Fibroblast of peridontal ligament (primary cell): ENCODE measurements around the gene GJD4.

Experiments used
- DNase-seq: peaks from one replicate; pipeline ENCODE4 v3.0.0-alpha.2; 2010; ENCODE audit errors: extremely low read depth

The GJD4 gene

DNA sequence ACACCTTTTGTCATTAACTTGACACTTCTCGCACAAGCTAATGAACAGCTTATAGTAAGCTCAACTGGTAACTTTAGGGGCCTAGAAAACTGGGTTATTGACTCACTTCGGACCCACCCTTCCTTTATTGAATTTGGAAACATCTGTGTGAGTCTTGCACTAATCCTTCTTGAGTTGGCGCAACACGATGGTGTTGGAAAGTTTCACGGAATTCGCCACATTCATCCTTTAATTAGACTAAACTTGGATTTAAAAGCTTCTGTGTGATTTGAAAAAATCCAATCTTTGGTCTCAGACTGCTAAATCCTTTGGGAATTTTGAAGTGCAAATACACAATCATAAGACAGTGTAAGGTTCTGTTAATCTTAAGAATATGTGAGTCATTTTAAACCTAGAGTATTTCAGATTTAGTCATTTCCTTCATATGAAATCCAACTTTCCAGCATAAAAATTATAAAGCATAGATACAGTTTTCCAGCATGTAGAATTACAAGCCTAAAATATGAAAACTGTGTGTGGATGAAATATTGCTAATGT lies 21.9 kb downstream of the GJD4 start:
- DNase-seq = peak; percentile 58

DNA sequence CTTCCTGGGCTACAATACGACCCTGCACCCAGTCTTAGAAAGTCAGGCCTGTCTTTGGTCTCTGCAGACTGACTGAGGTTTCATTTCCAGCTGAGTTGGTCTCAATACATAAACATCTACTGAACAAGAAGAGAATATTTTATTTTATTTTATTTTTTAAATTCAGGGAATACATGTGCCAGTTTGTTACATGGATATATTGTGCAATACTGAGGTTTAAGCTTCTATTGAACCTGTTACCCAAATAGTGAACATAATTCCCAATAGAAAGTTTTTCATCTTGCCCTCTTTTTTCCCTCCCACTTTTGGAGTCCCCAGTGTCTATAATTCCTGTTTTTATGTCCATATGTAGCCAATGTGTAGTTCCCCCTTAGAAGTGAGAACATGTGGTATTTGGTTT lies 26.3 kb downstream of the GJD4 start:
- no peak for DNase-seq

DNA sequence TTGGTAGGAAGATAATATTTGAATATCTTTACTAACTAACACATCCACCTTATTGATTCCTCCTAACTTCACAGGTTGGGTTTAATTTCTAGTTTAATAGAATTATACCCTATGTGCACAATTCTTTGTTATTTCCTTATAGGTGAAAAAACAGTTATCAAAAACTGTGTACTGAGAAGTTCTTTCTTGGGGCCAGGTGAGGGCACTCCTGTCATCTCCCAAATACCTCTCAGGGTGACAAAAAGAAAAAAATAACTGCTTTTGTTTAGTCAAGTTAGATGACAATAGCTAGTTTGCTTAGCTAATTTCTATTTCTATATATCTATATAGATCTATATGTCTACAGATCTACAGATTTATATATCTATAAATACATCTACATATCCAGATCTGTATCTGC lies 26.9 kb downstream of the GJD4 start:
- DNase-seq = no peak

DNA sequence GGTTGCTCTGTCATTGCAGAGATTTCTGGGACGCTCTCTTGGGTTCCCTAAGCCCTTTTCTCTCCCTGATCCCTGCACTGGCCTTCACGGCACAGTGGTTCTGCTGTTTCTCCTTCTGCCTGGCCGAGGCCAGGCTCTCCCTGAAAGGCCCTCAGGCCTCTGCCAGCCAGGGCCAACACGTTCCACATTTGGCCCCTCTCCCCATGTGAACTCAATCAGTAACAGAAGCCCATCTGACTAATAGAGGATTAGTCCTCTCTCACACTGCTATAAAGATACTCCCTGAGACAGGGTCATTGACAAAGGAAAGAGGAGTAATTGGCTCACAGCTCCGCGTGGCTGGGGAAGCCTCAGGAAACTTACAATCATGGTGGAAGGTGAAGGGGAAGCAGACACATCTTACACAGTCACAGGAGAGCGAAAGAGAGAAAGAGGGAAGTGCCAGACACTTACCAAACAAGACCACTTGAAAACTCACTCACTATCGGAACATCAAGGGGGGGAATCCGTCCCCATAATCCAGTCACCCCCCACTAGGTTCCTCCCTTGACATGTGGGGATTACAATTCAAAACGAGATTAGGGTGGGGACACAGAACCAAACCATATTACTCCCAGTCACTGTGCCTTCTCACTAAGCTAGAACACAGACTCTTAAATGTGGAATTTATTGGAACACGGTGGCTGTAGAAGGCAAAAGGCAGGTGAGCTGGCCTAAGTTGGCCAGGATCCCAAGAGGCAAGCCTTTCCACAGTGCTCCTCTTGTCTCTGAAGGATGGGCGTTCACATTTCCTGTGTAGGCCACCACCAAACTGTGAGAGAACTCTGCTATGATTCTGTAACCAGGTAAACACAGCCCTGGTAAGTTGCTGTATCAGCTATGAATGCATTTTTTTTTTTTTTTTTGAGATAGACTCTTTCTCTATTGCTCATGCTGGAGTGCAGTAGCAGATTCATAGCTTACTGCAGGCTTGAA lies 28.2 kb downstream of the GJD4 start:
- DNase-seq = no peak

DNA sequence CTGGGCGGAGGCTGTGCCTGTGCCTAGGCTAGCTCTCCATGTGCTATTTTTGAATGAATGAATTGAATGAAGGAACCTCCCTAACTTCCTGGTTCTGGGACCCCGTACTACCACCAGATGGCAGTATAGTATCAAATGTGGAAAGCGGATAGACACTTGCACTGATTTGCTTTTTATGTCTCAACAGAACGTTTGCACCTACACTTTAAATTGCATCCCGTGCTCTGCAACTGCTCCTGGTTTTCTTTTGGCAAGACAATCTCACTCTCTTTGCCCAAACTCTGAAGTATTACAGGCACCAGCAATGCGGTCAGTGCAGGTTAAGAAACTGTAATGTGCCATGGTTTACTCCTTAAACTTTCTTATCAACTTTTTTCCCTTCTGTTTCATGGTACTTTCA lies 30.4 kb downstream of the GJD4 start:
- DNase-seq = peak; percentile 82

DNA sequence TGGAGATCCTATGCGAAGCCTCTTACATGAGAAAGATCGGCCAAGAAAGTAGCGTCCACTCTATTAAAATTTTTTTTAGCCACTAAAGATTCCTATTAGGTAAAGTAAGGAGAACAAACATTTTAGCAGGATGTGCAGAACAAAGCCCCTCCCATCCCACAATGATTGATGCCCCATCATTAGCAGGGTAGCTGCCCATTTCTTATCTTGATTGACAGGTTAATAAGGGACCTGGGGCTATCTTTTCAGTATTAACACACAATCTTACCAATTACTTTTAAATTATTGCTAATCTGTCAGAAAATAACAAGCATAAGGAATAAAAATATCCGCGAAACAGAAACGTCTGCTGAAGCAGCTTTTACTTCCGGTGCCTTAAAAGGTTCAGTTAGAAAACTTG lies 31.8 kb downstream of the GJD4 start:
- no peak for DNase-seq

DNA sequence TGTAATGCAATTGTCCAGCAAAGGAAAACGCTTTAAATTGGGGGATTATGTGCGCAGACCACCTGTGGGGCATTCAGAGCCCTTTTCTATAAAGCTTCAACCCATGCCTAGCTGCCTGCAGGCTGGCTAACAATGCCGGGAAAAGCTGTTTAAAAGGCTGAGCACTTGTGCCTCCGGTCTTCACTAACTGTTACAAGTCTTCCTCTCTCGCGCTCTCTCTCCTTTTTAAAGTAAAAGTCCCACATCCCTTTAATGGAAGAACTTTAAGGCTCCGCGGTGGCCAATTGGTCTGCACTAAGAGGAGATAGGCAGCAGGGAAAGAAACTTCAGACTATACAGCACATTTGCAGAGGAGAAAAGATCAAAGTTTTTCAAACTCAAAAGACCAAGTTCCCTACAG lies 32.3 kb downstream of the GJD4 start:
- DNase-seq = no peak

DNA sequence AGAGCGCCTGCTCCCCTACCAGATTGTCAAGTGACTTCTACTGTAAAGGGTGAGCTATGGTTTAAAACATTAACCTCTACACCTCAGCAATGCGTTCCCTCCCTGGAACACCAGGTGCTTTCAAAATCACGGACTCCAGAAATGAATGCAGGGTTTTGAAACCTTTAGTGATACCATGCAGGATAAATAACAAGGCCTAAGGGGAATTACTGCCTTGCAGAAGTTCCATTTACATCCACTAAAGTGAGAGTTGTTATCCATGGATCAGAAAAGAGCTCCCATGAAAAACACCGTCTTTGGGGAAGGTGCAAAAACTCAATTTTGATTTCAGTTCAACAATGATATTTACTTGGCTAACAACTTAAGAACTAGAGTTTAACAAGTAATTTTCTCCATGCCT lies 33.0 kb downstream of the GJD4 start:
- no peak for DNase-seq

DNA sequence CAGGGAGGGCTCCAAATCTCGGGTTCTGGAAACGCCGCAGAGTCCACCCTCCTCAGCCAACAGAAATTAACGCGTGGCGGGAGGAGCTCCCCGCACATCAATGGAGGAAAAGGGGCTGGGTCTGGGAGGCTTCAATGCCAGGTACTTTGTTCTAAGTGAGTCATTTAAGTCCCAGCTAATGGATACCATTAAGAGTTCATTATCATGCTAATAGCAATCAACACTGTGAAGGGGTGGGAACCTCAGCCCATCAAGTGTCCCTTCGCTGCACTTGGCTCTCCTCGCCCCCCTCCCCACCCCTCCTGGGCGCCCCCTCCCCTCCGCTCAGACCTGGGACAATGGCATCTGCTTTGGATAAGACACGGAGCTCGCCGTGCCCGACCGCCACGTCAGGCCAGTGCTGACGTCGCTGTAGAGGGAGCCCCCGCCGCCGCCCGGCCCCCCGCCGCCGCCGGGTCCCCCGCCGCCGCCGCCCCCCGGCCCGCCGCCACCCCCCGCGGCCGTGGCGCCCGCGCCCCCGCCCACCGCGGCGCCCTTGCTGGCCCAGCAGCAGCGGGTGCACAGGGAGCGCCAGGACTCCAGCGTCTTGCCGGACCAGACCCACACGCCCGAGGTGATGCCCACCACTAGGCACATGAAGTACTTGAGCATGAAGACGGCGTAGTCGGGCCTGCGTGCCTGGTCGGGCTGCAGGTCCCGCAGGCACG lies 34.0 kb downstream of the GJD4 start:
- DNase-seq = no peak

DNA sequence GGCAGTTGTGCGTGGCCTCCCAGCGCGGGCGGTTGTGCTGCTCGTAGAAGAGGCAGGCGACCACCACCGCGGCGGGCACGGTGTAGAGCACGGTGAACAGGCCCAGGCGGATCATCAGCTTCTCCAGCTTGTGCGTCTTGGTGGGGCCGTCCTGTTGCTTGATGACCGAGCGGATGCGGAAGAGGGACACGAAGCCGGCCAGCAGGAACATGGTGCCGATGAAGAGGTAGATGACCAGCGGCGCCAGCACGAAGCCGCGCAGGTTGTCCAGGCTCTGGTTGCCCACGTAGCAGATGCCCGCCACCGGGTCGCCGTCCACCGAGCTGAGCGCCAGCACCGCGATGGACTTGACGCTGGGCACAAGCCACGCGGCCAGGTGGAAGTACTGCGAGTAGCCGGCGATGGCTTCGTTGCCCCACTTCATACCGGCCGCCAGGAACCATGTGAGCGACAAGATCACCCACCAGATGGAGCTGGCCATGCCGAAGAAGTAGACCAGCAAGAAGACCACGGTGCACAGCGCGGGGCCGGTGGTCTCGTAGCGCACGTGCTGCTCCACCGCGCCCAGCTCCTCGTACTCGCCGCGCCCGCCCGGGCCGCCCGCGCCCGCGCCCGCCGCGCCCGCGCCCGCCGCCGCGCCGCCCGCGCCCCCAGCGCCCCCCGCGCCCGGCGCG lies 34.7 kb downstream of the GJD4 start:
- DNase-seq = no peak

DNA sequence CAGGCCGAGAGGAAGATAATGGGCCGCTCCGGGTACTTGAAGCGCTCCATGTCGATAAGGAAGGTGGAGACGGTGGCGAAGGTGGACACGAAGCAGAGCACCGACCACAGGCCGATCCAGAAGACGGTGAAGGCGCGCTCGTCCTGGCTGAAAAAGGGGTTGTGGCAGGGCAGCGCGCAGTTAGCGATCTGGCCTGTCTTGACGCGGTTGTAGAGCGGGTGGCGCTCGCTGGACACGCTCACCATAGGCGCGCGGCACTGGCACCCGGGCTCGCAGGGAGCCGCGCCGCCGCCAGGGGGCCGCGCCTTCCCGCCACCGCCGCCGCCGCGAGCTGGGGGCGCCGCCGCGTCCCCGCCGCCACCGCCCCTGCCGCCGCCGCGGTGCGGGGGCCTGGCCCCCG lies 35.3 kb downstream of the GJD4 start:
- peak; percentile 62 for DNase-seq

DNA sequence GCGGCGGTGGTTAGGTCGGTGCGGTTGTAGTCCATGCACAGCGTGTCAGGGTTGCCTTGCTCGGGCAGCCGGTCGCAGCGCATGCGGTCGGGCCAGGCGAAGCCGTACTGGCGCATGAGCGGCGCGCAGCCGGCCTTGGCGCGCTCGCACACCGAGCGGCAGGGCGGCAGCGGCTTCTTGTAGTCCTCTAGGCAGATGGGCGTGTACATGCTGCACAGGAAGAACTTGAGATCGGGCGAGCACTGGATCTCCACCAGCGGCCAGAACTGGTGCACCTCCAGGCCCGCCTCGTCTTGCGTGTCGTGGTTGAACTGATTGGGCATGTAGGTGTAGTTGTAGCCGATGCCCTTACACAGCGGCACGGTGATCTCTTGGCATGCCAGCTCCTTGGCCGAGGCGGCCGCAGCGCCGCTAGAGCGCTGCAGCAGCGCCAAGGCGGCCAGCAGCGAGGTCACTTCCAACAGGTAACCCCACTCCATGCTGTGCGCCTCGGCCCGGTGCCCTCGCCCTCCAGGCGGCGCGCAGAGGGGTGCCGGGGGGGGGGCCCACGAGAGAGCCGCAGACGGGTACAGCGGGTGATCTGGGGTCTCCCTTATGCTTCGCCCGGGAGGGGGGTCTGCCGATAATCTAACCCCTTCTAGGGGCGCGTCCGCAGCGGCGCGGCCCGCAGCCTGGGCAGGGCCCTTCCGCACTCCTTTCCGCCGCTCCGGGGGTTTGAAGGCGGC lies 36.0 kb downstream of the GJD4 start:
- DNase-seq = peak; percentile 78

DNA sequence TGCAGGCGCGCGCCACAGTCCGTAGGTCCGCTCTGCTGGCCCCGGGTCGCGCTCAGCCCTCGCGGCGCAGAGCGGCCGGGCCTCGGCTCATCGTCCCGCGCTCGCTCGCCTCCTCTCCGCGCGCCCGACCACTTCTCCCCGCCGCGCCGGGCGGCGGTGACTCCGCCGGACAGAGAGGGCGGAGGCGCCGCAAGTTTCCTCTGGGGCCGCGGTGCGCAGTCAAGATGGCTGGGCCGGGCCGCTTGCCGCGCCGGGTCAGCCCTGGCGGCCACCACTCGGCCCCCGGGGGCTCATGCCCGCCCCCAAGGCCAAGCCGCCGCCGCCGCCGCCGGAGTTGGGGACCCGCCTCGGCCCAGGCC lies 36.5 kb downstream of the GJD4 start:
- DNase-seq = no peak

DNA sequence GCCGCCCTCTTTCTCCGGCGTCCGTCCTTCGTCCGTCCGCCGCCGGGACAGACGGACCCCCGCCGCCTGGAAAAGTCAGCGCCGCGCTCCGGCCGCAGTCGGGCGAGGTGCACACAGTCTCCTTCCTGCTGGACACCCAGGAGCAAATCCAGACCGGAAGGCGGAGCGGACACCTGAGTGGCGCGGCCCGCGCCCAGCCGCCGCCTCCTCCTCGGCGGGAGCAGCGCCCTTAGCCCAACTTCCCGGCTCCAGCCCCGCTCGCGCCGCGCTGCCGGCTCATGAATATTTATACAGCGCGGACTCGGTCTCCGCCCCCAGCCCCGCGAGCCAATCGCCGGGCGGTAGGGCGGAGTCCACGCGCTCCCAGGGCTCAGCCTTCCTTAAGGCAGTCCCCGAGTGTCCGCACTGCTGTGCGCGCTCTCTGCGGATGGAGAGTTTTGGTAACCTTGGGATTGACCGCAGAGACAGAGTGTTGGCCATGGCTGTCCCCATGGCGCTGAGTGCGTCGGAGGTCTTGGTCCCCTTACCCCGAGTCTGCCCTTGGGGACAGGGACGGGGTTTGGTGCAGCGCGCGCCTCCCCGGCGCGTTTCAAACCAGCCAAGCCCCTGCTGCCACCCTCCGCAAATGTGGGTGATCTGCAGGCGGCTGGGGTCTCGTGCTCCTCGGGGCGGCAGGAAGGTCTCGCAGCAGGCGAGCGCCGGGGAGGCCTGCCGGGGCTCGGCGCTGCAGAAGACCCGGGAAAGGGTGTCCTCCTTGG lies 37.1 kb downstream of the GJD4 start, which contains the start of gene FZD8:
Gene FZD8, minus strand, starts transcription at position 262 of the 758 bp plus-strand sequence. CDS start 867 bp downstream, outside the sequence.
- peak; percentile 87 for DNase-seq

DNA sequence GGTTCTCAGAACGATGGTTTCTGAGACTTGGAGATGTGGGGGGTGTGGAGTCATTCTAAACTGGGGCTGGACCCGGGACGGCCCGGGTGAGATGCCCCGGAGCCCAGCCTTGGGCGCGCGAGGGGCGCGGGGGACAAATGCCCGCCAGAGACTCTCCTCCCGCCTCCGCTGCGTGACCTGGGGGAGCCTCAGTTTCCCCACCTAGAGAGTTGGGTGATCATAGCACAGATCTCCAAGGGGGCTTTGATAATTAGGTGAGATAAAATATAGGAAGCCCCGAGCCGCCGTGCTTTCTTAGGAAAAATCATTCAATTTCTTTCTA lies 37.6 kb downstream of the GJD4 start:
- DNase-seq = no peak

DNA sequence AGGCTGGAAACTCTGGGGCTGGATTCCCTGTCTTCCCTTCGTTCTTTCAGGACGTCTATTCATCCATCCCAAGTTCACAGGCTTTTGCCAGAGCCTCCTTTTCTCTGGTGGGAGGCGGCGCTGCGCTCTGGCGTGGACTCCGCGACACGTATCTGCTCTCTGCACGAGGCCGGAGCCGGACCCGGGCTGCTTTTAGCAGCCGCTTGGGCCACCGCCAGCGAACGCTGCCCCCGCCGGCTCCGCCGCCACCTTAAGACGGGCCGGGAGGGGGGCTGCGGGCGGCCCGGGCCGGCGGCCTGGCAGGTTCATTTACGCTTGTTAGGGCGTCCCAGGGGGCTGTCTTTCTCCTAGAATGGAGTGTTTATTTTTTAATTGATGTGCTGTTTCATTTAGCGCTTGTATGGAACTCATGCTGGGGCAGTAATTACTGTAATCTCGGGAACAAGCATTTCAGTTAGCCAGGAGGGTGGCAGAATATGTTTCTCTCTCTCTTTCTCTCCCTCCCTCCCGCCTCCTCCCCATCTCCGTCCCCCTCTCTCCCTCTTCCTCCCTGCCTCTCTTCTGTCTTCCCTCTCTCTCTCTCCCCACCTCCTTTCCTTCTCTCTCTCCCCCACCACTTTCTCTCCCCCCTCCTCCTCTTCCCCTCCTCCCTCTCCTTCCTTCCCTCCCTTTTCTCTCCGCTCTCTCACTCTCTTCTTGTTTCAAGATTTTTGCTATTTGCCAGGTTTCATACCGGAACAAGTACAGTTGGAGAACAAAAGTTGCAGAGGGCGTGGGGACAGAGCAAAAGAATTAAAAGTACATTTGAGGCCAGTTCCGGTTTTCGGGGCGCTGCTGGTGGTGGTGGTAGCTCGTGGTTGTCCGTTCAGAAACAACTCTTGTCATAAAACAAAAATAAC lies 38.3 kb downstream of the GJD4 start:
- peak; percentile 59 for DNase-seq

DNA sequence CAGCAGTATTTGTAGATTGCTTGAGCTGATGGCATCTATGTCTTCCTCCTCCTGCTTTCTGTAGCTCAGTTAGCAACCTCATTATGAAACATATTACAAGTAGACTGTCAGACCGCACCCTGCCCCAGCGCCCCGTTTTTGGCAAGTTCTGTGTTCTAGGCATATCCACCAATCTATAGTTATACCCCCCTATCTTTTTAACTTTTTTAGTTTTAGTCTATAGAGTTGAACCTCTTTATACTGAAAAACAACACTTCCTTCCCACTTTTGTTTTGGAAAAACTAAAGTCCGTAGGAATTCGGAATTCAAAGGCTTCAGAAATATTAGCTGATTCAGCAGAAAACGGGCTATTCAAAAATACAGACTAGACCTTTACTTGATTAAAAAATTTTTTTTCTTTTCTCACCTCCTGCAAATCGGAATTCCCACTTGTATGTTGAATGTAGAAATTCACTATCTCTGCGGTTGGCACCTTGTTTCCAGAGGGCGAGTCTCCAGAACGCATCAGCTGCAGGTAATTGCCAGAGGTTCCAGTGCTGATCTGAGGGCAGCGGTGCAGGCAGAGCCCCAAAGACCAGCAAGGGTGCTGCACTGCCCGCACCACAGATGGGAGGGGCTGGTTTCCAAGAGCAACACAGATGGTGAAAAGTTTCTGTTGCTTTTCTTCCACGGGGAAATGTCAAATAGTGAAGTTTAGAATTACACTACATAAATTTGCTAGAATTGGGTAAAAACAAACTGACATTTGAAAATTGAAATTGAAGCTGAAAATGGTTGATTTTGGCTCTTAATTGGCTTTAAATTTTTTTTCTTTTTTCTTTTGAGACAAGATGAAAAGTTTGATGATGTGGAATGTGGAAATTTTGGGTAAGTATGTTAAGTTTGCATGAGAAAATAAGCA lies 39.2 kb downstream of the GJD4 start:
- no peak for DNase-seq

DNA sequence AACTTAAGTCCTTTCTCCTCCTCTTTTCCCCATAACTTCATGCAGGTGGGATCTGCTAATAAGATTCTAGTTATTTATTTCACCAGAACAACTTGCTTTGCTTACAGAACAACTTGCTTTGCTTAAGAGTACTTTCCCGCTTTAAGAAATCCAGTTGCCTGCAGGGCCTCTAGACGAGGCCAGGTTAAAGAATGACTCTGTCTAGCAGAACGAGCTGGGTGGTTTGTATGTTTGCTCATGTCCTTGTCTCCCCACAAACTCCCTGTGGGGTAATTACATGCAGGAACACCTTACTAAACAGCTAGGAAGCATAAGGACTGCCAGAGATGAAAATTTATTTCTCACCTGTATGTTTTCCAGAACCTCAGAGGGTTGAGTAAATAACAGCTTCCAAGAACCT lies 45.8 kb downstream of the GJD4 start:
- no peak for DNase-seq

DNA sequence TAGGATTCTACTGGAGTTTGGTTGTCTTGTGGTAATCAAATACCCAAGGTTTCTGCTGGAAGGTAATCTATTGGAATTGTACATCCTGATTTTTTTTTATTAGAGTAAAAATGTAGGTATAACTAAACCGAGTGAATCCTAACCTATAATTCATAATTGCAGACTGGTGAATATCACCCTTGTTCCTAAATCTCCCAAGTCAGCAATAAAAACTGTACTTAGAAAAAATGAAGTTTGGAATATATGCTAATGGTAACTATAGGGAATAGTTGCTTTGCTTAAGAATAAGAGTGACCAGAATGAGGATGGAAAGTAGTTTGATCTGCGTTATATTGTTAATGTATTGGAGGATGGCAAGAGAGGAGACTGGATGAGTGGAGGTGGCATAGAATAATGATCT lies 47.7 kb downstream of the GJD4 start:
- no peak for DNase-seq
